ENCODE measurements around the gene RAB9B.
A peak's percentile ranks its signal among the peaks of the same experiment; 100 is the strongest.

The RAB9B gene

GRCh38 chrX:103831803-103832544 lies at the start of gene RAB9B:
TSS of gene RAB9B (minus strand) at chrX:103832257. CDS start at chrX:103825784, 6,473 bp downstream.
- Mint-ChIP-seq H3K27me3 (peaks cover 5 to 20% of the 10 kb centered on the region in 2 donors), H3K36me3 (no peaks in the 10 kb centered on the region), H3K27ac (peak within 1 kb of the TSS; percentile 89), H3K4me3 (peak within 1 kb of the TSS; percentile 86 to 89), H3K9me3 (no peaks in the 10 kb centered on the region), H3K4me1 (peaks cover 3 to 9% of the 10 kb centered on the region in 2 donors)
- peak; percentile 49 for DNase-seq
- ATAC-seq (replicated peaks), result peak; percentile 98

GRCh38 chrX:103879339-103879738 lies 47.3 kb upstream of the RAB9B start:
- Mint-ChIP-seq H3K4me1 (no peaks in the 10 kb centered on the region), H3K4me3 (no peak overlapping the region), H3K27me3 (no peaks in the 10 kb centered on the region), H3K36me3 (no peaks in the 10 kb centered on the region), H3K27ac (no peak overlapping the region), H3K9me3 (no peaks in the 10 kb centered on the region)
- DNase-seq, result no peak
- no peak for ATAC-seq (replicated peaks)

- Mint-ChIP-seq H3K36me3 (no peaks in the 10 kb centered on the region), H3K4me3 (no peak overlapping the region), H3K27me3 (no peaks in the 10 kb centered on the region), H3K27ac (no peak overlapping the region), H3K9me3 (no peaks in the 10 kb centered on the region), H3K4me1 (no peaks in the 10 kb centered on the region)
- ATAC-seq (replicated peaks) (no peak), DNase-seq (no peak)
Observed at GRCh38 chrX:103878466-103879122, 46.5 kb upstream of the RAB9B start.

- ATAC-seq (replicated peaks), result no peak
- Mint-ChIP-seq H3K4me1 (no peaks in the 10 kb centered on the region), H3K9me3 (no peaks in the 10 kb centered on the region), H3K4me3 (no peak overlapping the region), H3K27me3 (no peaks in the 10 kb centered on the region), H3K36me3 (no peaks in the 10 kb centered on the region), H3K27ac (no peak overlapping the region)
- DNase-seq, result no peak
Observed at GRCh38 chrX:103877571-103877970, 45.5 kb upstream of the RAB9B start.

GRCh38 chrX:103864886-103865534 lies 33.0 kb upstream of the RAB9B start:
- no peaks in the 10 kb centered on the region for H3K36me3 Mint-ChIP-seq
- H3K27me3 Mint-ChIP-seq, result no peaks in the 10 kb centered on the region
- DNase-seq (no peak), ATAC-seq (replicated peaks) (no peak)
- H3K9me3 Mint-ChIP-seq, result no peaks in the 10 kb centered on the region
- no peaks in the 10 kb centered on the region for H3K4me1 Mint-ChIP-seq
- no peak overlapping the region for H3K27ac Mint-ChIP-seq
- H3K4me3 Mint-ChIP-seq, result no peak overlapping the region

- no peak overlapping the region for H3K4me3 Mint-ChIP-seq
- no peaks in the 10 kb centered on the region for H3K36me3 Mint-ChIP-seq
- H3K9me3 Mint-ChIP-seq, result no peaks in the 10 kb centered on the region
- DNase-seq (no peak), ATAC-seq (replicated peaks) (no peak)
- no peaks in the 10 kb centered on the region for H3K4me1 Mint-ChIP-seq
- H3K27ac Mint-ChIP-seq, result no peak overlapping the region
- H3K27me3 Mint-ChIP-seq, result peaks cover 0 to 5% of the 10 kb centered on the region in 2 donors
Observed at GRCh38 chrX:103864149-103864548, 32.1 kb upstream of the RAB9B start.

- H3K9me3 Mint-ChIP-seq, result no peaks in the 10 kb centered on the region
- no peaks in the 10 kb centered on the region for H3K4me1 Mint-ChIP-seq
- no peak overlapping the region for H3K27ac Mint-ChIP-seq
- ATAC-seq (replicated peaks) (peak in 1 of 2 donors; percentile 41), DNase-seq (no peak)
- H3K27me3 Mint-ChIP-seq, result peaks cover 0 to 6% of the 10 kb centered on the region in 2 donors
- no peak overlapping the region for H3K4me3 Mint-ChIP-seq
- no peaks in the 10 kb centered on the region for H3K36me3 Mint-ChIP-seq
Observed at GRCh38 chrX:103861200-103861599, 29.1 kb upstream of the RAB9B start.

- H3K4me3 Mint-ChIP-seq, result no peak overlapping the region
- DNase-seq, result no peak
- peaks cover 0 to 6% of the 10 kb centered on the region in 2 donors for H3K27me3 Mint-ChIP-seq
- H3K9me3 Mint-ChIP-seq, result no peaks in the 10 kb centered on the region
- no peaks in the 10 kb centered on the region for H3K36me3 Mint-ChIP-seq
- no peak overlapping the region for H3K27ac Mint-ChIP-seq
- peaks cover 0 to 2% of the 10 kb centered on the region in 2 donors for H3K4me1 Mint-ChIP-seq
- ATAC-seq (replicated peaks), result no peak
Observed at GRCh38 chrX:103849558-103849957, 17.5 kb upstream of the RAB9B start.

GRCh38 chrX:103847174-103847870 lies 15.3 kb upstream of the RAB9B start:
- peaks cover 0 to 2% of the 10 kb centered on the region in 2 donors for H3K4me1 Mint-ChIP-seq
- no peaks in the 10 kb centered on the region for H3K36me3 Mint-ChIP-seq
- ATAC-seq (replicated peaks) (peak in 1 of 2 donors; percentile 57), DNase-seq (no peak)
- no peak overlapping the region for H3K4me3 Mint-ChIP-seq
- no peaks in the 10 kb centered on the region for H3K9me3 Mint-ChIP-seq
- peaks cover 0 to 6% of the 10 kb centered on the region in 2 donors for H3K27me3 Mint-ChIP-seq
- H3K27ac Mint-ChIP-seq, result no peak overlapping the region

GRCh38 chrX:103846386-103846785 lies 14.3 kb upstream of the RAB9B start:
- no peaks in the 10 kb centered on the region for H3K36me3 Mint-ChIP-seq
- H3K4me1 Mint-ChIP-seq, result peaks cover 0 to 2% of the 10 kb centered on the region in 2 donors
- no peaks in the 10 kb centered on the region for H3K9me3 Mint-ChIP-seq
- ATAC-seq (replicated peaks) (no peak), DNase-seq (no peak)
- no peak overlapping the region for H3K4me3 Mint-ChIP-seq
- H3K27me3 Mint-ChIP-seq, result peaks cover 0 to 6% of the 10 kb centered on the region in 2 donors
- H3K27ac Mint-ChIP-seq, result no peak overlapping the region

GRCh38 chrX:103845165-103845653 lies 13.2 kb upstream of the RAB9B start:
- no peak overlapping the region for H3K27ac Mint-ChIP-seq
- peaks cover 0 to 2% of the 10 kb centered on the region in 2 donors for H3K4me1 Mint-ChIP-seq
- ATAC-seq (replicated peaks), result peak; percentile 49 to 89
- H3K27me3 Mint-ChIP-seq, result peaks cover 0 to 6% of the 10 kb centered on the region in 2 donors
- H3K9me3 Mint-ChIP-seq, result no peaks in the 10 kb centered on the region
- H3K4me3 Mint-ChIP-seq, result no peak overlapping the region
- no peaks in the 10 kb centered on the region for H3K36me3 Mint-ChIP-seq
- DNase-seq, result peak; percentile 7

GRCh38 chrX:103839404-103839803 lies 7.3 kb upstream of the RAB9B start:
- Mint-ChIP-seq H3K27me3 (peaks cover 0 to 2% of the 10 kb centered on the region in 2 donors), H3K4me1 (peaks cover 1 to 6% of the 10 kb centered on the region in 2 donors), H3K4me3 (no peak overlapping the region), H3K27ac (no peak overlapping the region), H3K9me3 (no peaks in the 10 kb centered on the region), H3K36me3 (no peaks in the 10 kb centered on the region)
- peak; percentile 4 for DNase-seq
- ATAC-seq (replicated peaks), result peak; percentile 33 to 67

GRCh38 chrX:103831342-103831802 lies 685 bp downstream of the RAB9B start:
- ATAC-seq (replicated peaks) (peak; percentile 10 to 19), DNase-seq (no peak)
- no peaks in the 10 kb centered on the region for H3K9me3 Mint-ChIP-seq
- H3K4me1 Mint-ChIP-seq, result peaks cover 3 to 9% of the 10 kb centered on the region in 2 donors
- H3K27ac Mint-ChIP-seq, result peak overlapping the region; percentile 72
- H3K36me3 Mint-ChIP-seq, result no peaks in the 10 kb centered on the region
- peaks cover 5 to 20% of the 10 kb centered on the region in 2 donors for H3K27me3 Mint-ChIP-seq
- H3K4me3 Mint-ChIP-seq, result peak overlapping the region; percentile 78 to 89

GRCh38 chrX:103830848-103831247 lies 1.2 kb downstream of the RAB9B start:
- no peaks in the 10 kb centered on the region for H3K9me3 Mint-ChIP-seq
- no peak overlapping the region for H3K27ac Mint-ChIP-seq
- H3K4me1 Mint-ChIP-seq, result peaks cover 3 to 9% of the 10 kb centered on the region in 2 donors
- DNase-seq (no peak), ATAC-seq (replicated peaks) (no peak)
- no peak overlapping the region for H3K4me3 Mint-ChIP-seq
- H3K36me3 Mint-ChIP-seq, result no peaks in the 10 kb centered on the region
- H3K27me3 Mint-ChIP-seq, result peaks cover 5 to 20% of the 10 kb centered on the region in 2 donors

Data from stimulated activated naive B cell treated with anti-CD40 and anti-IgM and Interleukin-4, amounts not matched to agents 10 μg/mL and 1 μg/mL and 100 μg/mL, for 72 hours (primary cell).